HG02763 (cell line): ENCODE measurements around the gene NAIP.
"Not testable (repeated sequence)": the region's sequence is repeated elsewhere in the genome, so short reads cannot be mapped to it uniquely, and the experiment has no call there.

Experiments used
- ATAC-seq: cut with Tn5 transposase; IDR thresholded peaks from one replicate; pipeline ENCODE4 v1.9.1; 2021; ENCODE audit warnings: mild to moderate bottlenecking, moderate library complexity; ENCODE audit not compliant: unreplicated experiment

Gene NAIP, protein sequence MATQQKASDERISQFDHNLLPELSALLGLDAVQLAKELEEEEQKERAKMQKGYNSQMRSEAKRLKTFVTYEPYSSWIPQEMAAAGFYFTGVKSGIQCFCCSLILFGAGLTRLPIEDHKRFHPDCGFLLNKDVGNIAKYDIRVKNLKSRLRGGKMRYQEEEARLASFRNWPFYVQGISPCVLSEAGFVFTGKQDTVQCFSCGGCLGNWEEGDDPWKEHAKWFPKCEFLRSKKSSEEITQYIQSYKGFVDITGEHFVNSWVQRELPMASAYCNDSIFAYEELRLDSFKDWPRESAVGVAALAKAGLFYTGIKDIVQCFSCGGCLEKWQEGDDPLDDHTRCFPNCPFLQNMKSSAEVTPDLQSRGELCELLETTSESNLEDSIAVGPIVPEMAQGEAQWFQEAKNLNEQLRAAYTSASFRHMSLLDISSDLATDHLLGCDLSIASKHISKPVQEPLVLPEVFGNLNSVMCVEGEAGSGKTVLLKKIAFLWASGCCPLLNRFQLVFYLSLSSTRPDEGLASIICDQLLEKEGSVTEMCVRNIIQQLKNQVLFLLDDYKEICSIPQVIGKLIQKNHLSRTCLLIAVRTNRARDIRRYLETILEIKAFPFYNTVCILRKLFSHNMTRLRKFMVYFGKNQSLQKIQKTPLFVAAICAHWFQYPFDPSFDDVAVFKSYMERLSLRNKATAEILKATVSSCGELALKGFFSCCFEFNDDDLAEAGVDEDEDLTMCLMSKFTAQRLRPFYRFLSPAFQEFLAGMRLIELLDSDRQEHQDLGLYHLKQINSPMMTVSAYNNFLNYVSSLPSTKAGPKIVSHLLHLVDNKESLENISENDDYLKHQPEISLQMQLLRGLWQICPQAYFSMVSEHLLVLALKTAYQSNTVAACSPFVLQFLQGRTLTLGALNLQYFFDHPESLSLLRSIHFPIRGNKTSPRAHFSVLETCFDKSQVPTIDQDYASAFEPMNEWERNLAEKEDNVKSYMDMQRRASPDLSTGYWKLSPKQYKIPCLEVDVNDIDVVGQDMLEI (N-terminal part only)

DNA sequence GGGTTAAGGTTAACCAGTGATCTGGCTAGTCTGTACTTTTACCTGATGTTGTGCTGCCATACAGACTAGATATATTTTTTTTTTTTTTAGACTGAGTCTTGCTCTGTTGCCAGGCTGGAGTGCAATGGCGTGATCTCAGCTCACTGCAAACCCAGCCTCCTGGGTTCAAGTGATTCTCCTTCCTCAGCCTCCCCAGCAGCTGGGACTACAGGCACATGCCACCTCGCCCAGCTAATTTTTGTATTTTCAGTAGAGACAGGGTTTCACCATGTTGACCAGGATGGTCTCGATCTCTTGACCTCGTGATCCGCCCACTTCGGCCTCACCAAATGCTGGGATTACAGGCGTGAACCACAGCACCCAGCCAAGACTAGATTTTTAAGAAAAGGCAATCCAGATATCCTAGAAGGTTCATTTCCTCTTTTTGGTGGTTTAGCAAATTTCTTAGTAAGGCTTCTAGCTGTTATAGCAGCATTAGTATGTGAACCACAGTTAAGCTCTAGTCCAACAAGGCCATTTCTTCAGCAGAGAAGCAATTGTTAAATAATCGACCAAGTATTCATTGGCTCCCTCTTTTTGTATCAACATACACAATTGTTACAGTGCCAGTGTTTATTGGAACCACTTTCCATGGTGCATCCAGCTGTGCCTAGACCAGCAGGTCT lies at the start of gene NAIP:
Gene NAIP (minus strand): TSS at position 51 of the 665 bp plus-strand sequence. CDS start 12,424 bp downstream, outside the sequence.
- ATAC-seq = not testable (repeated sequence)

- ATAC-seq = peak; percentile 97
Measured at GRCh38 chr5:71067262-71067928, 42.3 kb upstream of the NAIP start, which contains the start of gene GTF2H2. Gene GTF2H2 (minus strand): TSS chr5:71067676. CDS start chr5:71062763, 4,913 bp downstream.

DNA sequence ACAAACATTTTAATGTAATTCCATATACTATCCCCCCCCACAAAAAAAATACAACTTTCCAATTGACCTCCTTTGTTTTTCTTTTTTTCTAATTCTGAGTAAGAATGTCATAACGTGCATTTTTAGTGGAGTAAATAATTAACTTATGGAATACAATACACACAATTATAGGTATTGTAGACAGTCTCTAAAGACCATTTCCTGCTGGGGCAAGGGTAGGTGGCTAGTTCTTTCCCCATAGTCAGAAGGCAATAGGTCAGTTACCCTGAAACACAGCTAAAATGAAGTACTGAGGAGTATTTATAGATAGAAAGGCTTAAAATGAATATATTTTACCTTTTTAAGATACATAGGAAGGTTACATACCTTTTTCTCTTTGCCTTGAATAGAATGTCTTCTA lies 36.2 kb upstream of the NAIP start:
- not testable (repeated sequence) for ATAC-seq

- ATAC-seq = not testable (repeated sequence)
Measured at GRCh38 chr5:71059426-71059825, 34.3 kb upstream of the NAIP start.

GRCh38 chr5:71044808-71045207 lies 19.7 kb upstream of the NAIP start:
- ATAC-seq = not testable (repeated sequence)

DNA sequence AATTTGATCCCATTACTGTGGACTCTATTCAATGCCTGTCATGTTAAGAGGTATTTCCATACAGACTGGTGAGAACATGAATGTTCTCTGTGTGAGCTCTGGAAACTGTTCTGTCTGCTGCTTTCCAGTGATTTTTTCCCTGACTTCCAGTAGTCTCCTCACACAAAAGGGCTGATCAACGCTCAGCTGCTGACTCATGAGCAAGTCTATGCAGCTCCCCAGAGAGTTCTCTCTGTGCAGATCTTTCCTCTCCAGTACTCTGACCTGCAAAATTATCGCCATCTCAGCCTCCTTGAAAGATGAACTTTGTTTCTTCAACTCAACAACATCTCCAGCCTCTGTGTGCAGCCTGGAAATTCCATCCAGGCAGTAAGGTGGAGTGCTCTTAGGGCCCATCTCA lies 19.0 kb upstream of the NAIP start:
- not testable (repeated sequence) for ATAC-seq

- not testable (repeated sequence) for ATAC-seq
Measured at GRCh38 chr5:71031046-71031776, 6.1 kb upstream of the NAIP start.

DNA sequence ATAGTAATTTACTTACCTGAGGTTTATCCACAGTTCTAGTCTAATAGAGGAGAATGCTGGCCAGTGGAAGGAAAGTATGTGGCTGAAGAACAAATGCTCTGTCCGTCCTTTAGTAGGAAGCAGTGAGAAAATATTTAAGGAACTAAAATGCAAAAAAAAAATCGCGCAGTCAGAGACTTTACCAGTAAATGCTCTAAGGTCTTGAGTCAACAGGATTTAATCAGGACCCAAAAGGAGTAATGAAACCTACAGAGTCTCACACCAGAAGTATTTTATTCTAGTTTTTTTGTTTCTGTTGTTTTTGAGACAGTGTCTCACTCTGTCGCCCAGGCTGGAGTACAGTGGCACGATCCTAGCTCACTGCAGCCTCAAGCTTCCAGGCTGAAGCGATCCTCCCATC lies 4.5 kb downstream of the NAIP start:
- not testable (repeated sequence) for ATAC-seq

- not testable (repeated sequence) for ATAC-seq
Measured at GRCh38 chr5:71018376-71019005, 6.6 kb downstream of the NAIP start.

DNA sequence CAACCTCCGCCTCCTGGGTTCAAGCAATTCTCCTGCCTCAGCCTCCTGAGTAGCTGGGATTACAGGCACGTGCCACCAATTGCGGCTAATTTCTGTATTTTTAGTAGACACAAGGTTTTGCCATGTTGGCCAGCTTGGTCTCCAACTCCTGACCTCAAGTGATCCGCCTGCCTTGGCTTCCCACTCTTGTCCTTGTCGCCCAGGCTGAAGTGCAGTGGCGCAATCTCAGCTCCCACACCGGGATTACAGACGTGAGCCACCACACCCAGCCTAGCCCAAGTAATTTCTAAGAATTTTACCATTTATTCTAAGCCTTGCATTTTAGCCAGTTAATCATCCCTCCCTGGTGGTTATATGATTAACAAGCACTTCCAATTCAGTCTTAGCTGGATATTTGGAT lies 11.0 kb downstream of the NAIP start:
- no peak for ATAC-seq

DNA sequence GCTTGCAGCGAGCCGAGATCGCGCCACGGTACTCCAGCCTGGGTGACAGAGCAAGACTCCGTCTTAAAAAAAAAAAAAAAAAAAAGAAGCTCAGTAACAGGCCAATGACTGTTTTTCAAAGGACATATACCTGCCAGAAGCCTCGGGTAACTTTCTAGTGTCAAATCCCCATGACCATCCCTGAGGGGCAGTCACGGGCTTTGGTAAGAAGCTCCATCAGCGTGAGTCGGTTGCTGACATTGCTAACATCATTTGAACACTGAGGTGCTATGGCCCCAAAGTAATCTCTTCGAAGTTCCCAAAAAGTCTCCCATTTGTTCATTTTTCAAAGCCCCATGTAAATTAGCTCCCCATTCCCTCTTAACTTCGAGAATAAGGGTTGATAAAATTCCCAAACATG lies 11.6 kb downstream of the NAIP start:
- ATAC-seq = no peak

DNA sequence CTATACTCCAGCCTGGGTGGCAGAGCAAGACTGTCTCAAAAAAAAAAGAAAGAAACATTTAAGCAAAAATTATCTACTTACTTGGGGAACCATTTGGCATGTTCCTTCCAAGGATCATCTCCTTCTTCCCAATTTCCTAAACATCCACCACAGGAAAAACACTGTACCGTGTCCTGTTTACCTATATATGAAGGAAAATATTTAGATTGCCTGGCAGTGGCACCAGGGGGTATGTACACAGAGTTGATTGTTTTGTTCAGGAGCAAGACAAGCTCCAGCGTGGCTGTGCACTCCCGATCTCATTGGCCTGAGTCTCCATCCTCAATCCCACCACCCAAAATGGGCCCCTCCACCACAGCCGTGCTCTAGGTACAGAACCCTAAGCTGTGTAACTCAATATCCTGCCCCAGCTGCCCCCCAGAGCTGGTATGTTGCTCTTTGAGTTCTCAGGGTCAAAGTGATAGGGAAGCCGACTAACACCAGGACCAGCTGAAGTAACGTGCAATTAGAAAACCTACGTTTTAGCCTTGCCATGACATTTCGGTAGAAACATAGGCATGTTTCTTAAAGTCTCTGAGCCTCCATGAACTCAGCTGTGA lies 13.8 kb downstream of the NAIP start:
- no peak for ATAC-seq

DNA sequence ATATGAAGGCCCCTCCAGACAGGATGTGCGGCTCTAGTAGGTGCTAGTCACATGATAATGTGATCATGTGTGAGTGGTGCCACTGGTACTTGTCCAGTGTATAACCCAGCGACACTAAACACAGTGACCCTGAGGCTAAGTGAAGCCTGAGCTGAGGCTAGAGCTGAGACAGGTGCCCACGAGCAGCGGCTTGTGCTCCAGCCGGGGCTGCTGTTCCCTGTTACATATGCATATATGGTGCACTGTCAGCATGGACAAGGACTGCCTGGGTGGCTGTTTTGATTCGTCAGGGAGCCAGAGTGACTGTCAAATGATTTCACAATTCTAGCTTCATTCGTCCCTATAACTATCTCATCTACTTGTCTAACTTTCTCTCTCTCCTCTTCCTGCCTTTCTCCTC lies 18.2 kb downstream of the NAIP start:
- not testable (repeated sequence) for ATAC-seq

DNA sequence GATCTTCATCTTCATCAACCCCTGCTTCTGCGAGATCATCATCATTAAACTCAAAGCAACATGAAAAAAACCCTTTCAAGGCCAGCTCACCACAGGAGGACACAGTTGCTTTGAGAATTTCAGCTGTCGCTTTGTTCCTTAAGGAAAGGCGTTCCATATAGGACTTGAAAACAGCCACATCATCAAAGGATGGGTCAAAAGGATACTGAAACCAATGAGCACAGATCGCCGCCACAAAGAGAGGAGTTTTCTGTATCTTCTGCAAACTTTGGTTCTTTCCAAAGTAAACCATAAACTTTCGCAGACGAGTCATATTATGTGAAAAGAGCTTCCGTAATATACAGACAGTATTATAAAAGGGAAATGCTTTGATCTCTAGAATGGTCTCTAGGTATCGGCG lies 40.3 kb downstream of the NAIP start:
- ATAC-seq = not testable (repeated sequence)

- not testable (repeated sequence) for ATAC-seq
Measured at GRCh38 chr5:70967220-70967619, 57.9 kb downstream of the NAIP start.

- ATAC-seq = not testable (repeated sequence)
Measured at GRCh38 chr5:70964531-70964930, 60.6 kb downstream of the NAIP start.

GRCh38 chr5:70953068-70953467 lies 72.1 kb downstream of the NAIP start:
- not testable (repeated sequence) for ATAC-seq

GRCh38 chr5:70932560-70932959 lies 92.6 kb downstream of the NAIP start:
- ATAC-seq = not testable (repeated sequence)
